ENCODE data around the gene SLC9A5.

SLC9A5 gene

GRCh38 chr16:67248401-67249177, at the start of gene SLC9A5:
SLC9A5 (plus strand) TSS chr16:67248979; CDS start chr16:67249015, 36 bp downstream.
- H3K4me3 ChIP-seq (ENCODE audit: low read depth, low read length): peak within 1 kb of the TSS; percentile 47

GRCh38 chr16:67199011-67199807, 49.6 kb upstream of the SLC9A5 start, which contains the start of gene ELMO3:
ELMO3 (plus strand) TSS chr16:67199131; CDS start chr16:67199327, 196 bp downstream.
- peak within 1 kb of the TSS; percentile 60 for H3K4me3 ChIP-seq (ENCODE audit: low read depth, low read length)

GRCh38 chr16:67199808-67200198, 49.0 kb upstream of the SLC9A5 start:
- peak overlapping the region; percentile 60 for H3K4me3 ChIP-seq (ENCODE audit: low read depth, low read length)

- H3K4me3 ChIP-seq (ENCODE audit: low read depth, low read length): peak overlapping the region; percentile 6
These were observed 48.3 kb upstream of the SLC9A5 start for GRCh38 chr16:67200491-67200890.

- no peak overlapping the region for H3K4me3 ChIP-seq (ENCODE audit: low read depth, low read length)
These were observed 47.1 kb upstream of the SLC9A5 start for GRCh38 chr16:67201411-67202345.

- H3K4me3 ChIP-seq (ENCODE audit: low read depth, low read length): no peak overlapping the region
These were observed 46.4 kb upstream of the SLC9A5 start for GRCh38 chr16:67202426-67202825.

GRCh38 chr16:67202956-67203493, 45.8 kb upstream of the SLC9A5 start:
- no peak overlapping the region for H3K4me3 ChIP-seq (ENCODE audit: low read depth, low read length)

GRCh38 chr16:67204076-67204475, 44.7 kb upstream of the SLC9A5 start:
- H3K4me3 ChIP-seq (ENCODE audit: low read depth, low read length): no peak overlapping the region

- no peak overlapping the region for H3K4me3 ChIP-seq (ENCODE audit: low read depth, low read length)
These were observed 42.5 kb upstream of the SLC9A5 start for GRCh38 chr16:67206129-67206837.

- H3K4me3 ChIP-seq (ENCODE audit: low read depth, low read length): no peak overlapping the region
These were observed 41.9 kb upstream of the SLC9A5 start for GRCh38 chr16:67206838-67207248.

GRCh38 chr16:67207249-67208091, 41.3 kb upstream of the SLC9A5 start:
- H3K4me3 ChIP-seq (ENCODE audit: low read depth, low read length): no peak overlapping the region

- no peak overlapping the region for H3K4me3 ChIP-seq (ENCODE audit: low read depth, low read length)
These were observed 40.5 kb upstream of the SLC9A5 start for GRCh38 chr16:67208154-67208896.

GRCh38 chr16:67209565-67209964, 39.2 kb upstream of the SLC9A5 start:
- H3K4me3 ChIP-seq (ENCODE audit: low read depth, low read length): no peak overlapping the region

GRCh38 chr16:67210069-67210937, 38.5 kb upstream of the SLC9A5 start:
- no peak overlapping the region for H3K4me3 ChIP-seq (ENCODE audit: low read depth, low read length)

GRCh38 chr16:67211674-67212073, 37.1 kb upstream of the SLC9A5 start:
- no peak overlapping the region for H3K4me3 ChIP-seq (ENCODE audit: low read depth, low read length)

GRCh38 chr16:67212766-67213165, 36.0 kb upstream of the SLC9A5 start:
- H3K4me3 ChIP-seq (ENCODE audit: low read depth, low read length): no peak overlapping the region
